Kidney (tissue), 14 donors: ENCODE results near the gene KRTAP1-5. TPM values are rescaled to one million over a fixed set of nuclear protein-coding genes. Genes with fewer than 3 reads are reported as not detected.
"Not testable (repeated sequence)": the region's sequence is repeated elsewhere in the genome, so short reads cannot be mapped to it uniquely, and the experiment has no call there.

Experiments used
- DNase-seq, 5 donors: peaks; one replicate each; pipeline ENCODE4 v3.0.0-alpha.2; 2013 to 2020
- FAIRE-seq: peaks from 2 replicates; lab custom pipeline; 2012; peaks lifted over from hg19 to GRCh38; lab: Jason Lieb, UNC
- H3K27ac ChIP-seq, 2 donors: one replicate each; pipeline ENCODE4 v1.7.0; 2013; ENCODE audit warnings: low read depth in 2 of 2, low read length in 2 of 2, inconsistent platforms in 1 of 2
- H3K27me3 ChIP-seq: one replicate; pipeline ENCODE4 v1.7.1; 2013; ENCODE audit warnings: low read length, inconsistent platforms; ENCODE audit not compliant: control insufficient read depth, insufficient read depth
- H3K36me3 ChIP-seq, 3 donors: one replicate each; pipeline versions ENCODE4 v1.7.0 to v1.7.1; 2013; ENCODE audit warnings: low read length in 3 of 3, control low read depth in 1 of 3, inconsistent platforms in 1 of 3; ENCODE audit not compliant: insufficient read depth in 3 of 3, control insufficient read depth in 2 of 3
- H3K4me1 ChIP-seq, 3 donors: one replicate each; pipeline versions ENCODE4 v1.7.0 to v1.7.1; 2013; ENCODE audit warnings: low read length in 3 of 3, inconsistent platforms in 1 of 3, low read depth in 1 of 3; ENCODE audit not compliant: control insufficient read depth in 2 of 3, insufficient read depth in 2 of 3
- H3K4me3 ChIP-seq, 3 donors: one replicate each; pipeline versions ENCODE4 v1.7.0 to v1.8.1; 2013; ENCODE audit warnings: low read length in 3 of 3, control low read depth in 1 of 3, inconsistent platforms in 1 of 3
- H3K9ac ChIP-seq, 3 donors: one replicate each; pipeline versions ENCODE4 v1.7.0 to v1.7.1; 2013; ENCODE audit warnings: low read length in 3 of 3, control low read depth in 1 of 3, inconsistent platforms in 1 of 3
- H3K9me3 ChIP-seq, 3 donors: one replicate each; pipeline versions ENCODE4 v1.7.0 to v1.7.1; 2013; ENCODE audit warnings: low read length in 3 of 3, control low read depth in 1 of 3, inconsistent platforms in 1 of 3; ENCODE audit not compliant: control insufficient read depth in 2 of 3, insufficient read depth in 1 of 3
- intact Hi-C: fragments of 100-400 bp; cut with DNase I; formaldehyde crosslinking; loops from one replicate; pipeline ENCODE4 v1.11.1; 2022
- polyA plus RNA-seq: library from polyadenylated mRNA; stranded (reverse); fragments of 350-450 nt; fragmentation: Illumina TruSeq; extraction: RNeasy Lipid Tissue Mini Kit (QIAGEN cat#74804); gene quantifications from one replicate; pipeline ENCODE4 v1.2.3, GENCODE V29; 2014; ENCODE audit warnings: low read depth, low replicate concordance; ENCODE audit not compliant: insufficient read depth
- total RNA-seq: library from RNA; stranded (reverse); fragmentation: NEBNext Ultra II Directional; extraction: Animal tissue kit (Norgen Biotek cat#: 25700); gene quantifications from one replicate; pipeline ENCODE4 v1.2.1, GENCODE V29; 2021
- TF ChIP-seq, protein P1 (sequence below): IDR thresholded peaks from 3 replicates; pipeline ENCODE4 v1.5.1; 2012; ENCODE audit warnings: mild to moderate bottlenecking, moderate library complexity, borderline replicate concordance; ENCODE audit not compliant: insufficient read depth; ENCODE audit errors: extremely low read depth
- donor health status: control.
- donor health status: control.
- donor health status: control.
- donor health status: control.
- donor health status: control.
- donor health status: DM: yes; HTN: yes; CAD: no.
- donor health status: Normal renal cell carcinoma (clear cell type).

Gene KRTAP1-5
- total and polyA plus RNA-seq, 2 donors from 2014 or later: not detected

- H3K27me3 ChIP-seq: no peaks in the 10 kb centered on the region
- H3K9me3 ChIP-seq: peaks cover 0 to 4% (median 0%) of the 10 kb centered on the region in 3 donors
- intact Hi-C loops: no loop called here
- FAIRE-seq (no peak), DNase-seq (no peak)
- no peak overlapping the region for H3K27ac ChIP-seq
- TF ChIP-seq, protein P1, sequence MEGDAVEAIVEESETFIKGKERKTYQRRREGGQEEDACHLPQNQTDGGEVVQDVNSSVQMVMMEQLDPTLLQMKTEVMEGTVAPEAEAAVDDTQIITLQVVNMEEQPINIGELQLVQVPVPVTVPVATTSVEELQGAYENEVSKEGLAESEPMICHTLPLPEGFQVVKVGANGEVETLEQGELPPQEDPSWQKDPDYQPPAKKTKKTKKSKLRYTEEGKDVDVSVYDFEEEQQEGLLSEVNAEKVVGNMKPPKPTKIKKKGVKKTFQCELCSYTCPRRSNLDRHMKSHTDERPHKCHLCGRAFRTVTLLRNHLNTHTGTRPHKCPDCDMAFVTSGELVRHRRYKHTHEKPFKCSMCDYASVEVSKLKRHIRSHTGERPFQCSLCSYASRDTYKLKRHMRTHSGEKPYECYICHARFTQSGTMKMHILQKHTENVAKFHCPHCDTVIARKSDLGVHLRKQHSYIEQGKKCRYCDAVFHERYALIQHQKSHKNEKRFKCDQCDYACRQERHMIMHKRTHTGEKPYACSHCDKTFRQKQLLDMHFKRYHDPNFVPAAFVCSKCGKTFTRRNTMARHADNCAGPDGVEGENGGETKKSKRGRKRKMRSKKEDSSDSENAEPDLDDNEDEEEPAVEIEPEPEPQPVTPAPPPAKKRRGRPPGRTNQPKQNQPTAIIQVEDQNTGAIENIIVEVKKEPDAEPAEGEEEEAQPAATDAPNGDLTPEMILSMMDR: no peak
- no peak overlapping the region for H3K9ac ChIP-seq
- H3K4me1 ChIP-seq: no peaks in the 10 kb centered on the region
- no peaks in the 10 kb centered on the region for H3K36me3 ChIP-seq
- H3K4me3 ChIP-seq: no peak overlapping the region
These were observed 15.9 kb upstream of the KRTAP1-5 start for GRCh38 chr17:41042953-41043352.

DNA sequence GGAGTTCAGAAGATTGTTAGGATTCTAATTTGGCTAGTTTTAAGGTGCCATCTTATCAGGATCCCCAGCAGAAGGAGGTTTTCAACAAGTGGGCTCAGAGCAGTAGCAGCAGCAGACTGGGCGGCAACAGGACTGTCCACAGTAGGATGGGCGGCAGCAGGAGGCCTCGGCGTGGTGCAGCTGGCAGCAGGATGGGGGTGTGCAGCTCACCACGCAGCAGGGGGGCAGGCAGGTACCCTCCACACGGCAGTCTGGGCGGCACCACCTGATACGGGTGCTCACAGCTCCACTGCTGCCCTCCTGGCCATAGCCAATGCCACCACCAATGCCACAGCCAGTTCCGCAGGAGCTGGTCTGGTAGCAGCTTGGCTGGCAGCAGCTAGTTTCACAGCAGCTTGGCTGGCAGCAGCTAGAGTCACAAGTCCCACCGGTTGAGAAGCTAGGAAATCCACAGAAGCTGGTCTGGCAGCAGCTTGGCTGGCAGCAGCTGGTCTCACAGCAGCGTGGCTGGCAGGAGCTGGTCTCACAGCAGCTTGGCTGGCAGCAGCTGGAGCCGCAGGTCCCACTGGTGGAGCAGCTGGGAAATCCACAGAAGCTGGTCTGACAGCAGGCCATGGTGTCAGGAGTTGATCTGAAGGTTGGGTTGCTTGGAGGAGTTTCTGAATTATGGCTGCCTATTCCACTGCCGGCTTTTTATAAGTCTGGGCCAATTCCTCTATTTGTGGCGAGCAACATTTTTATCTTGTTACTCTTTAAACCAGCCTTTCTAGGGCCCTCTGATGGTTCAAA is 14.0 kb upstream of the KRTAP1-5 start, which contains the start of gene KRTAP1-1:
KRTAP1-1 (minus strand) TSS at position 668 of the 789 bp plus-strand sequence; CDS start at position 615, 53 bp downstream.
- H3K36me3 ChIP-seq, DNase-seq, H3K4me1 ChIP-seq, H3K4me3 ChIP-seq, intact Hi-C loops, FAIRE-seq, H3K9me3 ChIP-seq, H3K9ac ChIP-seq, H3K27ac ChIP-seq, H3K27me3 ChIP-seq: not testable (repeated sequence)

DNA sequence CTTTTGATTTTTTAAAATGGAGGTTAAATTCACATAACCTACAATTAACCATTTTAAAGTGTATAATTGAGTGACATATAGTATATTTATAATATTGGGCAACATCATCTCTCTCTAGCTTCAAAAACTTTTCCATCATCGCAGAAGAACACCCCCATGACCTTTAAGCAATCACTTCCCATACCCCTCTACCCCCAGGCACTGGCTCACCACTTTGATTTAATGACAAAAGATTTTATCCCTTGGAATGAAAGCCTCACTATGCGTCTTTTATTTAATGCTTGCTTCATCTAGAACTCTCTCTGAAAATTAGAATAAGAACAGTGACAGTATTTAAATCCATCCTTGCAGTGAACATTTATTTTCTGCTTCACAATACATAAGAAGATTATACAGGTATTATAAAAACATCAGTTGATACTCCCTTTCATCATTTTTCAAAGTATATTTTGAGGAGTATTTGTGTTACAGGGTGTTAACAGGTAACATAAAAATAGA is 10.9 kb upstream of the KRTAP1-5 start:
- DNase-seq (no peak), FAIRE-seq (no peak)
- TF ChIP-seq, protein P1: no peak
- Histone ChIP-seq H3K4me3 (no peak overlapping the region), H3K36me3 (no peaks in the 10 kb centered on the region), H3K9ac (no peak overlapping the region), H3K4me1 (no peaks in the 10 kb centered on the region), H3K9me3 (peaks cover 0 to 3% (median 0%) of the 10 kb centered on the region in 3 donors), H3K27ac (no peak overlapping the region), H3K27me3 (no peaks in the 10 kb centered on the region)
- intact Hi-C loops: no loop called here

DNA sequence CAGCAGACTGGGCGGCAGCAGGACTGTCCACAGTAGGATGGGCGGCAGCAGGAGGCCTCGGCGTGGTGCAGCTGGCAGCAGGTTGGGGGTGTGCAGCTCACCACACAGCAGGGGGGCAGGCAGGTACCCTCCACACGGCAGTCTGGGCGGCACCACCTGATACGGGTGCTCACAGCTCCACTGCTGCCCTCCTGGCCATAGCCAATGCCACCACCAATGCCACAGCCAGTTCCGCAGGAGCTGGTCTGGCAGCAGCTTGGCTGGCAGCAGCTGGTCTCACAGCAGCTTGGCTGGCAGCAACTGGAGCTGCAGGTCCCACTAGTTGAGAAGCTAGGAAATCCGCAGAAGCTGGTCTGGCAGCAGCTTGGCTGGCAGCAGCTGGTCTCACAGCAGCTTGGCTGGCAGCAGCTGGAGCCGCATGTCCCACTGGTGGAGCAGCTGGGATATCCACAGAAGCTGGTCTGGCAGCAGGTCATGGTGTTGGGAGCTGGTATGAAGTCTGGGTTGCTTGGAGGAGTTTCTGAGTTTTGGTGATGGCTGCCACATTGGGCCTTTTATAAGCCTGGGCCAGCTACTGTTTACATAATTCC is 7.4 kb upstream of the KRTAP1-5 start, which contains the start of gene KRTAP1-3:
KRTAP1-3 (minus strand) TSS at position 529 of the 590 bp plus-strand sequence; CDS start at position 476, 53 bp downstream.
- H3K27ac ChIP-seq, intact Hi-C loops, H3K9ac ChIP-seq, FAIRE-seq, H3K4me1 ChIP-seq, H3K4me3 ChIP-seq, H3K27me3 ChIP-seq, H3K9me3 ChIP-seq, DNase-seq, H3K36me3 ChIP-seq: not testable (repeated sequence)
